HG03064 (cell line): ENCODE data around the gene PIK3R2.
"Not testable (repeated sequence)": the region's sequence is repeated elsewhere in the genome, so short reads cannot be mapped to it uniquely, and the experiment has no call there.

Experiments
- ATAC-seq: cut with Tn5 transposase; IDR thresholded peaks from one replicate; pipeline ENCODE4 v1.9.1; 2021; ENCODE audit warnings: low read depth; ENCODE audit not compliant: unreplicated experiment

PIK3R2 gene

GRCh38 chr19:18152817-18153555 is at the start of gene PIK3R2:
PIK3R2 (plus strand) TSS chr19:18153163; CDS start chr19:18155880, 2,717 bp downstream.
- peak; percentile 62 for ATAC-seq

- no peak for ATAC-seq
Measured at GRCh38 chr19:18104793-18105131, 48.2 kb upstream of the PIK3R2 start.

- not testable (repeated sequence) for ATAC-seq
Measured at GRCh38 chr19:18105259-18105658, 47.7 kb upstream of the PIK3R2 start.

GRCh38 chr19:18107235-18107634 is 45.7 kb upstream of the PIK3R2 start:
- ATAC-seq = no peak

DNA sequence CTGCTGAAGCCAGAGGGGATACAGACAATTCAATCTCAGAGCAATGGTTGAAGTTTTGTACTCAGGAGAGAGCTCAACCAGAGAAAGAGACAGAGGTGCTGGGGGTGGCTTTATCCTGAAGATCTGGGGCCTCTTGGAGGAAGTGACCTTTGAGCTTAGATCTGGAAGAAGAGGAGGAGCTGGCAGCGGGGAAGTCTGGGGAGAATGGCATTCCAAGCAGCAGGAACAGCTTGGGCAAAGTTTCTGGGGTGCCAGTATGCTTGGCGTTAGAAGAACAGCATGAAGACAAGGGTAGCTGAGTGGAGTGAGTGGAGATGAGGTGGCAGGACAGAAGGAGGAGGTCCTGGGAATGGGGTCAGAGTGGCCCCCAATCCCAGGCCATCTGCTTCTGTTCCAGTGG is 44.1 kb upstream of the PIK3R2 start:
- ATAC-seq = no peak

DNA sequence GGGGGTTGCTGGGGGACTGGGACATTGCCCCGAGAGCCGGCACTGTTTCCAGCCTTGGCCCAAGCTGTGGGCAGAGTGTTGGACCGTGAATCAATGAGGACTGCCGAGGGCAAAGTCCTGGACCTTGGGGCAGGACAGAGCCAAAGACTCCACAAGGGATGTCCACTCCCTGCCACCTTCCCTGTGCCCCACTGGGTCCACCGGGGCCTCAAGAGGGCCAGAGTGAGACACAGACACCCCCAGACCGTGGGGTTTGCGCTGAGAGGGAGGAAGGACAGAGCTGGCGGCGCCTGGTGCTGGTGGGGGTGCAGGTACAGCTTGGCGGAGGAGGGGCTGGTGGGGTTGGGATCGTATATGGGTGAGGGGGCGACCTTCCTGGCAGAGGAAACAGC is 43.6 kb upstream of the PIK3R2 start:
- ATAC-seq = no peak

DNA sequence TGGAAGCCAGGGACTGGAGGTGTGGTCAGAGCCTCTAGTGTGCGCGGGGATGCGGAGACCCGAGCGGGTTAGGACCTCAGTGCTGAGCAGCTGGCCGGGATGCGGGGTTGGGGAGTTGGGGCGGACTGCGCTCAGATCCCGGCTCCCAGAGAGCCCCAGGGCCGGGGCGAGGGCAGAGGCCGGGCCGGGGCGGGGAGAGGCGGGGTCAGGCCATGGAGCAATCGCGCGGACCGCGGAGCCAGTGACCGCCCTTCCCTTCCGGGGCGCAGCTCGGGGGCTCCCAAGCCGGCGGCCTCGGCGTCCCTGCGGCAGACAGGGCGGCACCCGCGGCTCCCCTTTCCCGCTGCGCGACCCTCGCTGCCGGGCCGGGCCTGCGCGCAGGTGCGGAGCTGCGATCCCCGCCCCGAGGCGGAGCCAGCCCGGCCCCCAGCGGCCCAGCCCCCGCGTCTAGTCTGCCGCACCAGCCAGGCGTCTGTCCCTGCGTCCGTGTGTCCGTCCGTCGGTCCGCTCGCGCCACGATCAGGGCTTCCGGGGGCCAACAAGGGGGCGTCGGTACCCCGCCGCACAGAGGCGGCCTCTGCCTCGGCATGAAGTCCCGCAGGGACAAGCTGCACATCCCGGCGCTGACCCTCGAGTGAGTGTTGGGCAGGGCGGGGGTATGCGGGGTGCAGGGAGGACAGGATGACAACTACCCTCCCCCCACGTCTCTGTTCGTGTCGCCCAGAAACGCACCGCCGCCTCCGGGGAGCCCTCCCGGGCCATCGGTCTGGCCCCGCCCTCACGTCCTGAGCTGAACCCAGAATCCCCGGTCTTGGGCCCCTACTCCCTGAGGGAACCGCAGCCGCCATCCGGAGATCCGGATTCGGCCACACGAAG is 43.0 kb upstream of the PIK3R2 start:
- ATAC-seq = no peak

DNA sequence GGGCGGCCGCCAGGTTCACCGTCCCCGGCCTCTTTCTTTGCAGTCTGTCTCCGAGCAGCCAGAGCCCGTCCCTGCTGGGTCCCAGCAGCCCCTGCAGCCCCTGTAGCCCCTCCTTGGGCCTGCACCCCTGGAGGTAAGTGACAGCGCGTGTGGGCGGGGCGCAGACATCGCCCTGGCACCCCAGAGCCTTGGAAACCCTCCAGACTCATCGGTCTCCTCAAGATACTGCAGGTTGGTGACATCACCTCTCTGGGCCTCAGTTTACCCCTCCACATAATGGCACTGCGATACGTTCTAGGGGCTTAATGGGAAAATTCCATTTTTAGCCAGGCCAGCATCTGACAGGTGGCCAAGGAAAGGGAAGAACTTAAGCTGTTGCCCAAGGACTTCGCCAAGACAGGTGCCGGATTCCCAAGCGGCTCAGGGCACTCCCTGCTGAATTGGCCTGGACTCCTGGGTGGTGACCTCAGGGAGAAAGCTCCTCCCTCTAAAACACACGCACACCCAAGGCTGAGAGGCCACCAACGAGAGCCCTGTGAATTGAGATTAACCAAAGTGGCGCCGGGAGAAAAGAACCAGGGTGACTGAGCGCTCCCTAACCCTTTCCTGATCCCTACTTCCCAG is 42.2 kb upstream of the PIK3R2 start:
- no peak for ATAC-seq

DNA sequence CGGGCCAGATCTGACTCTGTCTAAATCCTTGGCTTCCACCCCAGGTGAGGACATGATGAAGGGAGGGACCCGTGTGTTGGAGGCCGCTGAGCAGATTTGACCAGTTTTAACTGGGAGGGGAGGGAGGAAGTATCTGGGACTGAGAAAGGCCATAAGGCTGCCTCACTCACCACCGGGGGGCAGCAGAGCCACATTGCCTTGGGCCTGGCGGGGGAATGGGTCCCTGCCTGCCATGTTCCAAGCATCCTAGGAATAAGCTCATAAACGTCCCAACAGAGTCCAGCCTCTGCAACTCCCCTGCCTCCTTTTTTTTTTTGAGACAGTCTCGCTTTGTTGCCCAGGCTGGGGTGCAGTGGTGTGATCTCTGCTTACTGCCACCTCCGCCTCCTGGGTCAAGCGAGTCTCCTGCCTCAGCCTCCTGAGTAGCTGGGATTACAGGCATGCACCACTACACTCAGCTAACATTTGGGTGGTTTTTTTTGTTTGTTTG is 39.9 kb upstream of the PIK3R2 start:
- no peak for ATAC-seq

DNA sequence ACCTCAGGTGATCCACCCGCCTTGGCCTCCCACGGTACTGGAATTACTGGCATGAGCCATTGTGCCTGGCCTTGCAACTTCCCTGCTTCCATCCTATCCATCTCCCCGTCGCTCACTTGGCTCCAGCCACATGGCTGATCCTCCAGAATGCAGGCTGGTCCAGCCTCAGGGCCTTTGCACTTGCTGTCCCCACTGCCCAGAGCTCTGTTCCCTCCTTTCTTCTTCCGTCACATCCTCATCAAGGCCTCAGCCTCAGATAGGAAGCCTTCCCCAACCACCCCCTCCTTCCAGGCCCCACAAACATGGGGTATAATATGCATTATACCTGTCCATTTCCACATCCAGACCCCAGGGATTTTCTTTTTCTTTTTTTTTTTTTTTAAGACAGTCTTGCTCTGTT is 39.1 kb upstream of the PIK3R2 start:
- no peak for ATAC-seq

- no peak for ATAC-seq
Measured at GRCh38 chr19:18114483-18114882, 38.5 kb upstream of the PIK3R2 start.

GRCh38 chr19:18117364-18117691 is 35.6 kb upstream of the PIK3R2 start:
- no peak for ATAC-seq

DNA sequence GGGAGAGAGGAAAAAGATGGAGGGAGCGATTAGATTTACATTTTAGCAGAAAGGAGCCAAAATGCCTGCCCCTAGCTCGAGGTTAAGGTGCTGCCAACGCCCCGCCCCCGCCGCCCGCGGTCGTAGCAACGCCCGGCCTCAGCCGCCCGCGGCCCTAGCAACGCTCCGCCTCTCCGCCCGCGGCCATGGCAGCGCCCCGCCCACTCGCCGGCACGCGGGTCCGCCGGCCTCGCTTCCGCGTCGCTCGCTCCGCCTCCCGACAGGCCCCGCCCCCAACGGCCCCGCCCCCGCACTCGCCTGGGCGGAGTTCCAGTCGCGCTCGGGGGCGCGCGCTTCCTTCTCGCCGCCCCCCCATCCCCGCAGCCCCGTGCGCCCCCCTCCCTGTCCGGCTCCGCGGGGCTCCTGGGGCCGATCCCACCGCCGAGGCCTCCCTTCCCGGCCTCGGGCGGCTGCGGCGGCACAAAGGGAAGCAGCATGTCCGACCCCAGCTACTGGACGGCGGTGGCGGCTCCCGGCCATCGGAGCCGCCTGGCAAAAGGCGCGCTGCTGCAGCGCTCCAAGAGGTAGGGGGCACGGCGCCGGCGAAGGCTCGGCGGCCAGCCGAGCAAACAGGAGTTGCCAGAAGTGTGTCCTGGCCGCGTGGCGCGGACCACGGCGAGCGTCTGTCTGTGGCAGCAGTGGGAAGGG is 35.1 kb upstream of the PIK3R2 start:
- peak; percentile 65 for ATAC-seq

- ATAC-seq = no peak
Measured at GRCh38 chr19:18118420-18119012, 34.4 kb upstream of the PIK3R2 start.

DNA sequence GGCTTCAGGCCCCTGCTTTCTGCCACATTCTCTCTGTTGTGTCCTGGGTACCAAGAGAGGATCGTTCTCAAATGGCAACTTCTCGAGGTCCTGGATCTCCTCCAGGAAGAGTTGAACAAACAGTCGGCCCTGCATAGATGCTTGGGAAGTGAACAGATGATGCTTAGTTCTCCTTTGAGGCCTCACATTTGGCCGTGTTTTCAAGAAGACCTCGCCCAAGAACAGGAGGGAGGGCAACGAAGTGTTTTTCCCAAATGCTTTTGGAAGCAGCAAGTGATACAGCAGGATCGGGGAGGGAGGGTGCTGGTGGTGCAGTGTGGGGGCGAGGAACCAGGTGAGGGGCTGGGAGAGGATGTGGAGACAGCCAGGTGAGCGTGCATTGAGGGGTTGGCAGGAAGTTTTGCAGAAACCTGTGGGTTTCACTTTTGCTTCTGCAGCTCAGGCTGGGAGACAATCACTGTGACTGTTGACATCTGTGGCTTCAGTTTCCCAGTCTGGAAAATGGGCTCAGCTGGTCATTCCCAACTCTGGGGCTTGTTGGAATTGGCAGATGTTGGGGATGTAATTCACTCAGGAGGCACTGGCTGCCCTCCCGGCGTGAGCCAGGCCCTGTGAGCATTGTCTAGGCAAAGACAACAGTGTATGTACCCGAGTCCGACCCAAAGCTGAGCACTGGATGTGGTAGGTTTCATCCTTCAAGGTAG is 33.8 kb upstream of the PIK3R2 start:
- no peak for ATAC-seq

GRCh38 chr19:18119717-18120105 is 33.3 kb upstream of the PIK3R2 start:
- no peak for ATAC-seq

DNA sequence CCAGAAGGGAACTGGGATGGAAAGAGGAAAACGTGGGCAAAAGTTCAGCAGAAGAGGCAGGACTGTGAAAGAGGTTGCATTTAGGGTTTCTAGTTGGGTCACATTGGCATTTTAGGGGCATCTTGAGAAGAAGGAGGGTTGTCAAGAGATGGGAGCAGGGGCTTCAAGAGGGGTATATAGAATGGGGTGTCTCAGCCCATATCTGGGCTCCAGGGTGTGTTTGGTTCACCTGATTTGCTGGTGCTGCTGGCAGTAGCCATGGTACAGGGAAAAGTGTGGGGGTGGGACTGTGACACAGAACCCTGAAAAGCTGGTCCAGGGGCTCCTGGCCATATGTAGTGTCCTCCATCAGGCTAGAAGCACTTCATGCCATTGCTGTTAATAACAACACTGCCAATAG is 32.8 kb upstream of the PIK3R2 start:
- ATAC-seq = no peak

- no peak for ATAC-seq
Measured at GRCh38 chr19:18121166-18121565, 31.8 kb upstream of the PIK3R2 start.

- no peak for ATAC-seq
Measured at GRCh38 chr19:18122424-18122823, 30.5 kb upstream of the PIK3R2 start.
